SKM-1 (cell line): ENCODE measurements around the gene ETV2.
A peak's percentile ranks its signal among the peaks of the same experiment; 100 is the strongest.
"Not testable (repeated sequence)": the region's sequence is repeated elsewhere in the genome, so short reads cannot be mapped to it uniquely, and the experiment has no call there.

Source experiments
- DNase-seq: peaks from one replicate; lab custom pipeline; 2025; ENCODE audit not compliant: unreplicated experiment; lab: John Stamatoyannopoulos, UW

Gene ETV2

GRCh38 chr19:35641515-35642151, at the start of gene ETV2:
Gene ETV2 (plus strand): TSS chr19:35641745. CDS start chr19:35642461, 716 bp downstream.
- no peak for DNase-seq

GRCh38 chr19:35592226-35592625, 49.3 kb upstream of the ETV2 start:
- peak; percentile 9 for DNase-seq

- DNase-seq, result not testable (repeated sequence)
These were observed 46.5 kb upstream of the ETV2 start for GRCh38 chr19:35595026-35595425.

GRCh38 chr19:35595928-35596327, 45.6 kb upstream of the ETV2 start:
- no peak for DNase-seq

GRCh38 chr19:35596366-35596999, 45.1 kb upstream of the ETV2 start:
- DNase-seq, result no peak

- no peak for DNase-seq
These were observed 39.6 kb upstream of the ETV2 start for GRCh38 chr19:35601971-35602370.

GRCh38 chr19:35604436-35604835, 37.1 kb upstream of the ETV2 start:
- not testable (repeated sequence) for DNase-seq

- DNase-seq, result not testable (repeated sequence)
These were observed 34.4 kb upstream of the ETV2 start for GRCh38 chr19:35607170-35607569.

- no peak for DNase-seq
These were observed 33.9 kb upstream of the ETV2 start for GRCh38 chr19:35607661-35608060.

- no peak for DNase-seq
These were observed 33.3 kb upstream of the ETV2 start for GRCh38 chr19:35608251-35608650.

GRCh38 chr19:35609851-35610353, 31.6 kb upstream of the ETV2 start:
- no peak for DNase-seq

GRCh38 chr19:35612224-35612558, 29.4 kb upstream of the ETV2 start:
- no peak for DNase-seq

- DNase-seq, result peak; percentile 43
These were observed 28.8 kb upstream of the ETV2 start, which contains the start of gene HAUS5 for GRCh38 chr19:35612559-35613321. Gene HAUS5 (plus strand): TSS chr19:35612735. CDS start chr19:35612795, 60 bp downstream.

- DNase-seq, result no peak
These were observed 28.0 kb upstream of the ETV2 start for GRCh38 chr19:35613574-35613973.

- no peak for DNase-seq
These were observed 26.5 kb upstream of the ETV2 start for GRCh38 chr19:35615036-35615435.

- no peak for DNase-seq
These were observed 22.7 kb upstream of the ETV2 start for GRCh38 chr19:35618857-35619256.

- no peak for DNase-seq
These were observed 22.1 kb upstream of the ETV2 start for GRCh38 chr19:35619290-35619923.

GRCh38 chr19:35620001-35620400, 21.5 kb upstream of the ETV2 start:
- DNase-seq, result no peak

GRCh38 chr19:35621708-35622107, 19.8 kb upstream of the ETV2 start:
- DNase-seq, result no peak

- no peak for DNase-seq
These were observed 18.8 kb upstream of the ETV2 start for GRCh38 chr19:35622750-35623149.

- no peak for DNase-seq
These were observed 18.1 kb upstream of the ETV2 start for GRCh38 chr19:35623327-35624010.
